LNCAP (cell line): ENCODE measurements around the gene ZC3H18.

Source experiments
- CTCF ChIP-seq: fragments of 450-650 bp; IDR thresholded peaks from 2 replicates; pipeline ENCODE4 v1.5.1; 2017; ENCODE audit warnings: mild to moderate bottlenecking

The ZC3H18 gene

GRCh38 chr16:88680554-88681083 lies 110.4 kb downstream of the ZC3H18 start:
- TF ChIP-seq CTCF: no peak

- TF ChIP-seq CTCF: peak; percentile 55
Measured at GRCh38 chr16:88681084-88681680, 111.0 kb downstream of the ZC3H18 start.
